PC-3 (cell line): ENCODE data around the gene UBQLN2. TPM values are rescaled to one million over a fixed set of nuclear protein-coding genes. Genes with fewer than 3 reads are reported as not detected.

Source experiments
- ATAC-seq: fragments of 200-7000 bp; cut with Tn5 transposase; 2 replicates; pipeline ENCODE4 v1.9.1; 2020; ENCODE audit warnings: mild to moderate bottlenecking, moderate library complexity
- BruUV-seq: library from RNA; stranded (reverse); fragments of 400-500 nt; replicated peaks from 2 replicates; lab custom pipeline; 2021; lab: Mats Ljungman, UMichigan
- CTCF ChIA-PET: fragments of 300-600 bp; sonication (Branson Sonifier 250); formaldehyde crosslinking; loops from one replicate; lab custom pipeline; 2022; ENCODE audit warnings: antibody characterized with exemption; lab: Charles Lee
- POLR2A ChIA-PET: fragments of 300-600 bp; sonication (Branson Sonifier 250); formaldehyde crosslinking; loops from one replicate; lab custom pipeline; 2022; ENCODE audit warnings: antibody characterized with exemption; ENCODE audit not compliant: unreplicated experiment; lab: Charles Lee
- DNase-seq: peaks from one replicate; pipeline ENCODE4 v3.0.0-alpha.2; 2015
- H2AFZ ChIP-seq: fragments of 300-600 bp; sonication (generic); 2 replicates; pipeline ENCODE4 v1.6.0; 2016; ENCODE audit warnings: antibody characterized with exemption, low read length
- H3F3A ChIP-seq: fragments of 300-600 bp; sonication (generic); one replicate; pipeline ENCODE4 v1.6.0; 2017; ENCODE audit warnings: antibody characterized with exemption, low read length, control low read depth, mild to moderate bottlenecking; ENCODE audit not compliant: unreplicated experiment
- H3K27ac ChIP-seq: fragments of 300-600 bp; sonication (generic); 2 replicates; pipeline ENCODE4 v1.5.1; 2016; ENCODE audit warnings: mild to moderate bottlenecking, low read length
- H3K27me3 ChIP-seq: fragments of 300-600 bp; sonication (generic); 2 replicates; pipeline ENCODE4 v1.6.1; 2016; ENCODE audit warnings: low read length, mixed read lengths
- H3K36me3 ChIP-seq: fragments of 300-600 bp; sonication (generic); 2 replicates; pipeline ENCODE4 v1.6.1; 2016; ENCODE audit warnings: low read depth, mixed run types, low read length, mixed read lengths
- H3K4me1 ChIP-seq: fragments of 300-600 bp; sonication (generic); 2 replicates; pipeline ENCODE4 v1.5.1; 2016; ENCODE audit warnings: low read length; ENCODE audit not compliant: insufficient read depth
- H3K4me2 ChIP-seq: fragments of 300-600 bp; sonication (generic); 2 replicates; pipeline ENCODE4 v1.6.0; 2016; ENCODE audit warnings: low read length
- H3K4me3 ChIP-seq: fragments of 300-600 bp; sonication (generic); 2 replicates; pipeline ENCODE4 v1.5.1; 2016; ENCODE audit warnings: mild to moderate bottlenecking, low read length, mixed read lengths
- H3K79me2 ChIP-seq: fragments of 300-600 bp; sonication (generic); 2 replicates; pipeline ENCODE4 v1.6.1; 2017; ENCODE audit warnings: low read length, mixed read lengths
- H3K9ac ChIP-seq: fragments of 300-600 bp; sonication (generic); 2 replicates; pipeline ENCODE4 v1.6.0; 2016; ENCODE audit warnings: mild to moderate bottlenecking, low read length
- H3K9me2 ChIP-seq: fragments of 300-600 bp; sonication (generic); replicated peaks from 2 replicates; pipeline ENCODE4 v1.6.1; 2016; ENCODE audit warnings: mixed run types, low read length, mixed read lengths
- H3K9me3 ChIP-seq: fragments of 300-600 bp; sonication (generic); 2 replicates; pipeline ENCODE4 v1.6.1; 2016; ENCODE audit warnings: low read length, mixed read lengths
- H4K20me1 ChIP-seq: fragments of 300-600 bp; sonication (generic); 2 replicates; pipeline ENCODE4 v1.6.1; 2016; ENCODE audit warnings: low read length, mixed read lengths
- EZH2 ChIP-seq: fragments of 300-600 bp; sonication (generic); IDR thresholded peaks from one replicate; pipeline ENCODE4 v1.6.1; 2017; ENCODE audit warnings: antibody characterized with exemption, mild to moderate bottlenecking, low read length; ENCODE audit not compliant: unreplicated experiment
- EZH2phosphoT487 ChIP-seq: fragments of 300-600 bp; sonication (generic); IDR thresholded peaks from 2 replicates; pipeline ENCODE4 v1.6.1; 2018; ENCODE audit warnings: mild to moderate bottlenecking, antibody characterized with exemption, low read length, borderline replicate concordance
- intact Hi-C: fragments of 100-400 bp; cut with micrococcal nuclease; formaldehyde crosslinking; loops from 2 replicates; pipeline ENCODE4 v1.9.0; 2023
- total RNA-seq: library from RNA; depleted of rRNA; stranded (reverse); fragments of >200 nt; gene quantifications from 2 replicates; pipeline ENCODE4 v1.2.3, GENCODE V29; 2014
- TF ChIP-seq, protein P1 (sequence below): fragments of 300-600 bp; sonication (generic); conservative IDR thresholded peaks from 2 replicates; pipeline ENCODE4 v1.5.1; 2017; ENCODE audit warnings: antibody characterized with exemption, low read depth, mild to moderate bottlenecking, low read length

Gene UBQLN2
- total RNA-seq, 1 experiment from 2014 or later = 9.7 TPM

DNA sequence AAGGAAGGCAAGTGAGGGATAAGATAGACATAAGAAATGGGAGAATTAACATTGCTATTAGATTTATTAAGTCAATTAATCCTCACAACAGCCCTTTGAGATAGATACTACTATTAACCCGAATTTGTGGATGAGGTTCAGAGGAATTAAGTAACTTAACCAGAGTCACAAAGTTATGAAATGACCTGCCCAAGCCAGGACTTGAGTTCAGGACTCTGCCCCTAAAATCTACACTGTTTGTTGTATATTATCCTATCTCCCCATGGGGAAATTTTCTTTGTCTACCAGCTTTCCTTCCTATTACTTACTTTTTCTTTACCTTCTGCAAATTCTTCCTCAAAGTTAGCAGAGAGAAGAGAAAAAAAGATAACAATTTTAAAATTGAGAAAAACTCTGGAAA, 33.4 kb upstream of the UBQLN2 start:
- intact Hi-C loops = no loop called here

DNA sequence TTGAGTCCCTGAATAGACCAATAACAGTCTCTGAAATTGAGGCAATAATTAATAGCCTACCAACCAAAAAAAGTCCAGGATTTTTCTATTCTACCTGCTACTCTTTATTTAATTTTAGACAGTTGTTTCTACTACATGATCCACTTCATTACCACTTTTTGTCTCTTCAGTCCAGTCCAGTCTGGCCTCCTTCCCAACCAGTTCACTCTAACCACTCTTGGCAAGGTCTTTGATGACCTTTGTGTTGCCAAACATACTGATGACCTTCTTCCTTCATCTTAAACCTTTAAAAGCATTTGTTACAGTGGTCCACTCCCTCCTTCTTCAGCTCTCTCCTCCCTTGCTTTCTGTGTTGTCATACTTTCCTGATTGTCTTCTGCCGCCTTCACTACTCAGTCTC, 12.8 kb upstream of the UBQLN2 start:
- H3K9me3 ChIP-seq = no peaks in the 10 kb centered on the region
- no peak for ATAC-seq
- intact Hi-C loops = no loop called here

More for the DNA sequence above, 33.4 kb upstream of the UBQLN2 start:
- Histone ChIP-seq H3K9me2 (no peaks in the 10 kb centered on the region), H3K27ac (no peak overlapping the region), H3K9ac (no peak overlapping the region), H3K9me3 (no peaks in the 10 kb centered on the region), H3K4me1 (no peaks in the 10 kb centered on the region), H3K4me2 (no peak overlapping the region), H2AFZ (no peak overlapping the region), H4K20me1 (no peaks in the 10 kb centered on the region), H3K27me3 (no peaks in the 10 kb centered on the region), H3K4me3 (no peak overlapping the region), H3F3A (no peaks in the 10 kb centered on the region), H3K36me3 (no peaks in the 10 kb centered on the region), H3K79me2 (no peaks in the 10 kb centered on the region)
- TF ChIP-seq EZH2phosphoT487 (no peak), EZH2 (no peak)
- TF ChIP-seq, protein P1, sequence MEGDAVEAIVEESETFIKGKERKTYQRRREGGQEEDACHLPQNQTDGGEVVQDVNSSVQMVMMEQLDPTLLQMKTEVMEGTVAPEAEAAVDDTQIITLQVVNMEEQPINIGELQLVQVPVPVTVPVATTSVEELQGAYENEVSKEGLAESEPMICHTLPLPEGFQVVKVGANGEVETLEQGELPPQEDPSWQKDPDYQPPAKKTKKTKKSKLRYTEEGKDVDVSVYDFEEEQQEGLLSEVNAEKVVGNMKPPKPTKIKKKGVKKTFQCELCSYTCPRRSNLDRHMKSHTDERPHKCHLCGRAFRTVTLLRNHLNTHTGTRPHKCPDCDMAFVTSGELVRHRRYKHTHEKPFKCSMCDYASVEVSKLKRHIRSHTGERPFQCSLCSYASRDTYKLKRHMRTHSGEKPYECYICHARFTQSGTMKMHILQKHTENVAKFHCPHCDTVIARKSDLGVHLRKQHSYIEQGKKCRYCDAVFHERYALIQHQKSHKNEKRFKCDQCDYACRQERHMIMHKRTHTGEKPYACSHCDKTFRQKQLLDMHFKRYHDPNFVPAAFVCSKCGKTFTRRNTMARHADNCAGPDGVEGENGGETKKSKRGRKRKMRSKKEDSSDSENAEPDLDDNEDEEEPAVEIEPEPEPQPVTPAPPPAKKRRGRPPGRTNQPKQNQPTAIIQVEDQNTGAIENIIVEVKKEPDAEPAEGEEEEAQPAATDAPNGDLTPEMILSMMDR = no peak
- ChIA-PET POLR2A (no interaction called here), CTCF (no interaction called here)
- BruUV-seq = no TSS peak
- ATAC-seq (no peak), DNase-seq (no peak)

DNA sequence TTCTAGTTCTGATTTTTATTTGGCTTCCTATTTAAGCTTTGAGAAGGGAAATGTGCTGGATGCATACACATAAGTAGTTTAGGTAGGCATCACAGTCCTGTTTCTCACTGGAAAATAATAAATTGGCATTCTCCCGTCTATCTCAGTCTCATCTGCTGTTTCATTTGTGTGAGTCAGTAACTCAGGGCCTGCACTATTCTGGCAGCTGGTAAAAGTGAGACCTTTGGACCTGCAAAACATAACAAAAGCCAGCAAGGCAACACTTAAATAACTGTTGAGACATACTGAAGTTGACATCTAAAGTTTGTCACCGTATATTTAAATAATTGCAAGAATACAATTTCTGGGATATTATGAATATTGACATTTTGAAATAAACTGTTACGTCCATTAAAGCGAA, 8.6 kb upstream of the UBQLN2 start:
- Histone ChIP-seq H4K20me1 (no peaks in the 10 kb centered on the region), H3K9me2 (no peaks in the 10 kb centered on the region), H3K27me3 (no peaks in the 10 kb centered on the region), H3K79me2 (no peaks in the 10 kb centered on the region), H3K9me3 (no peaks in the 10 kb centered on the region), H3K4me3 (no peak overlapping the region), H3K36me3 (no peaks in the 10 kb centered on the region), H3F3A (no peaks in the 10 kb centered on the region), H3K4me1 (no peaks in the 10 kb centered on the region), H2AFZ (no peak overlapping the region), H3K9ac (no peak overlapping the region), H3K27ac (no peak overlapping the region), H3K4me2 (no peak overlapping the region)
- intact Hi-C loops = no loop called here
- POLR2A ChIA-PET = no interaction called here
- no TSS peak for BruUV-seq
- CTCF ChIA-PET = no interaction called here
- ATAC-seq (no peak), DNase-seq (no peak)
- TF ChIP-seq EZH2phosphoT487 = no peak
- TF ChIP-seq EZH2 = no peak
- TF ChIP-seq, protein P1 = no peak

More for the DNA sequence above, 12.8 kb upstream of the UBQLN2 start:
- no peak overlapping the region for H3K4me3 ChIP-seq
- BruUV-seq = no TSS peak
- no peaks in the 10 kb centered on the region for H3K4me1 ChIP-seq
- no peaks in the 10 kb centered on the region for H4K20me1 ChIP-seq
- TF ChIP-seq EZH2phosphoT487 = no peak
- TF ChIP-seq, protein P1 = no peak
- no peak for TF ChIP-seq EZH2
- no peaks in the 10 kb centered on the region for H3F3A ChIP-seq
- no peak for DNase-seq
- H3K79me2 ChIP-seq = no peaks in the 10 kb centered on the region
- H3K9ac ChIP-seq = no peak overlapping the region
- no peak overlapping the region for H3K4me2 ChIP-seq
- no peaks in the 10 kb centered on the region for H3K27me3 ChIP-seq
- ChIA-PET CTCF (no interaction called here), POLR2A (no interaction called here)
- no peak overlapping the region for H3K27ac ChIP-seq
- no peak overlapping the region for H2AFZ ChIP-seq
- no peaks in the 10 kb centered on the region for H3K36me3 ChIP-seq
- H3K9me2 ChIP-seq = no peaks in the 10 kb centered on the region
